GM20431 (cell line): ENCODE results near the gene GAS2L3.
"Not testable (repeated sequence)": the region's sequence is repeated elsewhere in the genome, so short reads cannot be mapped to it uniquely, and the experiment has no call there.

Source experiments
- in situ Hi-C: fragments of 300-500 bp; cut with MseI, MboI; formaldehyde crosslinking; loops from one replicate; pipeline ENCODE4 v1.15.0; 2020; ENCODE audit warnings: low sequenced_read_pairs; ENCODE audit not compliant: unreplicated experiment

Gene GAS2L3

GRCh38 chr12:100567945-100568344 is 5.5 kb upstream of the GAS2L3 start:
- in situ Hi-C loops = loop anchor here (25.0 kb wide), 1 partner anchor 331 kb away; no protein-coding TSS in a partner anchor

GRCh38 chr12:100572184-100572583 is 1.3 kb upstream of the GAS2L3 start:
- in situ Hi-C loops = loop anchor here (25.0 kb wide), 1 partner anchor 335 kb away; no protein-coding TSS in a partner anchor

DNA sequence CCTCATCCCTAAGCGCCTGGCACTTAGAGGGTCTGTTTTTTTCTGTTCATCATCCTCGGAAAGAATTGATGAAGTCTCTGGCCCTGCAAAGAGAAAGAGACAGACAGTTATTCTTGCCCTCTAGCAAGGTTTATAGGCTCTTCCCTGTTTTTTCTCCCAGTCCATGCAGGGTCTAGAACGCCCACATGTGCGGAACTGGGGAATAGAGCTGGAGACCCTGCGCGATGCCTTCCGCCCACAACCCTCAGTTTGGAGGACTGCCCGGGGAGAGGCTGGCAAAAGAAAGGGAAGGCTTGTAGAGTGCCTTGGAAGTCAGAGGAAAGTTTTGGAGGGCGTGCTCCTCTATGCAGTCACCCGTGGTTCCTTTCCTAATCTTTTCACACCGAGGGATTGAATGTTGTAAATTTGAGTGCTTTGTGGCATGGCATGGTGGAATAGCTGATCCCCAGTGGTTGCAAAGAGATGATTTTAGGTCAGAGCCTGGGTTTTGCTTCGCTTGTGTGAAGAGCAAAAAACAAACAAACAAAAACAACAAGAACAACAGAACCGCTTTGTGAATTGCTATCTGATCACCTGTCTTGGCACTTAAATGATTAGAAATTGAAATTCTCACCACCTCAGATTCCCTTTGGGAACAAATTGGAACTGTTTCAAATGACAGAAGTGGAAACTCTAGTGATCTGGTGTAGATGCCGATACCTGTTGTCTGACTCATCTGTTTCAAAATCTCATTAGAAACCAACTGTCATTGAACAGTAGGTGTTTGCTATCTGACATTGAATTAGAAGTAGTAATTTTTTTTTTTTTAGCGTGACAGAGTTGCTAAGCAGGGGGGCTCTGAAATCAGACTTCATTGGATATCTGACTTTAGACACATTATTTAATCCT is 947 bp downstream of the GAS2L3 start:
- in situ Hi-C loops = loop anchor here (25.0 kb wide), 1 partner anchor 337 kb away; no protein-coding TSS in a partner anchor

DNA sequence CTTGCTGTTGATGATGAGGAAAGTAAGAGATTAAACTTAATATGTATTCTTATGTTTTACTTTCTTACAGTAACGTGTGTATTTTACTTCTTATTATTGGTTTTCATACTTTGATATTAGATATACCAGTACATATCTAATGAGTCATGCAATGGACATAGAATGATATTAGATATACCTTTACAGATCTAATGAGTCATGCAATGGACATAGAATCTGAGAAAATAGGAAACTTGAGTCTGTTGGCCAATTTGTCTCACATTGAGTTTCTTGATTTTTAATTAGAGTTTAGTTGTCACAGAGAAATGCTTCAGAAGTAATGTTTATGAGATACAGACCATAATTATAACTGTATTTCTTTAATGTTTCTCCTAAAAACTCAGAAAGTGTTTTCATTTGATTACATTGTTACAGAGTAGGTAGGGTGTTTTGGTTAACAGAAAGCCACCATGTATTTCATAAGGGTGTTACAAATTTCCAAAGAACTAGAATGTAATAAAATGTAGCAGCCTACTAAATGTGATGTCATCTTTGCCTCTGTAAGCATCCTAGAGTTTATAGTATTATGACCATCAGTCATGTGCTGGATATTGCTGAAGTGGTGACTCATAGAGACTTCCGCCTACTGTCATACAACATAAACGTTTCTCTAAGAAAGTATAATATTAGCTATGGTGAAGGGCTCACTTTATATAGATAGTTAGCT is 3.0 kb downstream of the GAS2L3 start:
- in situ Hi-C loops = no loop called here

- in situ Hi-C loops = no loop called here
Measured at GRCh38 chr12:100578923-100579322, 5.4 kb downstream of the GAS2L3 start.

GRCh38 chr12:100579844-100580243 is 6.4 kb downstream of the GAS2L3 start:
- in situ Hi-C loops = no loop called here

DNA sequence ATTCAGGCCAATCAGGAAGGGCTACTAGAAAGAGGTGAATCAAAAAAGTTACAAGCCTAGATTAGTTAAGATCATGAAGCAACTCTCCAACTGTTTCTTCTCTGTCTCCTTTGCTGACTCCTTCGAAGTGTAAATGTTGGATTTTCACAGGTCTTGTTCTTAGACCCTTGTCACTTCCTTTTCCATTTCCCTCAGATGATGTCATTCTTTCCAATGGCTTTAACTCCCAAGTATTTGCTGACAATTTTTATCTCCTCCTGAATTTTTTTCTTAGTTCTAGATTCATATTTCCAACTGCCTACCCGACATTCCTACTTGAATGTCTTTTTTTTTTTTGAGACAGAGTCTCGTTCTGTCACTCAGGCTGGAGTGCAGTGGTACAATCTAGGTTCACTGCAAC is 10.8 kb downstream of the GAS2L3 start:
- in situ Hi-C loops = no loop called here

- in situ Hi-C loops = no loop called here
Measured at GRCh38 chr12:100591979-100592378, 18.5 kb downstream of the GAS2L3 start.

DNA sequence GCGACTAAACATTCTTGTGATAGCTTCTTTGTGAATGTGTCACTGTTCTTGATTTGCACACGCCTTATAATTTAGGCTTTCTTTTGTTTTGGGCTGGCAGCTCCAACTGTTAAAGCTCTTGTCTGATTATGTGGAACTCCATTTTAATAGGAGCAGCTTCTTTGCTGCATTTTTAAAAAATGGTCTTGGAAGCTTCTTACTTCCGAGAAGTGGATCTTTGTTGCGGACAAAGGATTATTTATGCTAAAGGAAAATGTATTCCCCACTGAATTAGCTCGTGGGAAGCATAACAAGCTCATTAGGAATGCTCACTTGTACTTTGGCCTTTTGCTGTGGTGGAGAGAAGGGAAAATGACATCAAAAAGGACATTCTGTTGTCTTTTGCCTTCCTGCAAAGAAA is 20.0 kb downstream of the GAS2L3 start:
- in situ Hi-C loops = no loop called here

DNA sequence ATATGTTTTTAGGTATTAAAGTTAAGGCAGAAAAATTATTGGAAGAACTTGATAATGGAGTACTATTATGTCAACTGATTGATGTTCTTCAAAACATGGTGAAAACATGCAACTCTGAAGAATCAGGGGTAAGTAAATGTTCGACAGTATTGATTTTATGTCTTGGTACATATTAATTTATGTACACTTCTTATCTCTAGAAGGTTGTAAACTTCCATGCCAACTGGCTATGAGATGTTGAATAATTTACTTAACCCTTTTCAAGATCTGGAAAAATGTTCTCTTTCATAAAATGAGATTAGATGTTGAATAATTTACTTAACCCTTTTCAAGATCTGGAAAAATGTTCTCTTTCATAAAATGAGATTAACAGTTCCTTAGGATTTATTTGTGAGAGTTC is 28.1 kb downstream of the GAS2L3 start:
- in situ Hi-C loops = no loop called here

DNA sequence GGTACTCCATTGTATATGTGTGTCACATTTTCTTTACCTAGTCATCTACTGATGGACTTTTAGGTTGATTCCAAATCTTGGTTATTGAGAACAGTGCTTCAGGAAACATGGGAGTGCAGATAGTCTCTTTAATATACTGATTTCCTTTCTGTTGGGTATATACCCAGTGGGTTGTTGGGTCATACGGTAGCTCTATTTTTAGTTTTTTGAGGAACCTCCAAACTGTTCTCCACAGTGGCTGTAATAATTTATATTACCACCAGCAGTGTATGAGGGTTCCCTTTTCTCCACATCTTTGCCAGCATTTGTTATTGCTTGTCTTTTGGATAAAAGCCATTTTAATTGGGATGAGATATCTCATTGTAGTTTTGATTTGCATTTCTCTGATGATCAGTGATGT is 29.5 kb downstream of the GAS2L3 start:
- in situ Hi-C loops = not testable (repeated sequence)

DNA sequence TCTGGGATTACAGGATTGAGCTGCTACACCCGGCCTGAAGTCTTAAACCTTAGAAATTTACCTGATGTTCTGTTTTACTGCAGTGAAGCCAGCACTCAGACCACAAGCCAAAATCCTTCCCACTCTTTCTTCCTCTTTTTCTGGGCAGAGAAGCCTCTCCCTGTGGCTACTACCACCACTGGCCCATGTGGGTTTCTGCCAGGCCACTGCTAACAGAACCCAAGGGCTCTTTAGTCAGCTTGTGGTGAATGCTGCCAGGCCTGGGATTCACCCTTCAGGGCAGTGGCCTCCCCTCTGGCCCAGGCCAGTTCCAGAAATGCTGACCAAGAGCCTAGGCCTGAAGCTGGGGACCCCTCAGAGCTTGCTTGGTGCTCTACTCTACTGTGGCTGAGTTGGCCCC is 35.3 kb downstream of the GAS2L3 start:
- in situ Hi-C loops = no loop called here

DNA sequence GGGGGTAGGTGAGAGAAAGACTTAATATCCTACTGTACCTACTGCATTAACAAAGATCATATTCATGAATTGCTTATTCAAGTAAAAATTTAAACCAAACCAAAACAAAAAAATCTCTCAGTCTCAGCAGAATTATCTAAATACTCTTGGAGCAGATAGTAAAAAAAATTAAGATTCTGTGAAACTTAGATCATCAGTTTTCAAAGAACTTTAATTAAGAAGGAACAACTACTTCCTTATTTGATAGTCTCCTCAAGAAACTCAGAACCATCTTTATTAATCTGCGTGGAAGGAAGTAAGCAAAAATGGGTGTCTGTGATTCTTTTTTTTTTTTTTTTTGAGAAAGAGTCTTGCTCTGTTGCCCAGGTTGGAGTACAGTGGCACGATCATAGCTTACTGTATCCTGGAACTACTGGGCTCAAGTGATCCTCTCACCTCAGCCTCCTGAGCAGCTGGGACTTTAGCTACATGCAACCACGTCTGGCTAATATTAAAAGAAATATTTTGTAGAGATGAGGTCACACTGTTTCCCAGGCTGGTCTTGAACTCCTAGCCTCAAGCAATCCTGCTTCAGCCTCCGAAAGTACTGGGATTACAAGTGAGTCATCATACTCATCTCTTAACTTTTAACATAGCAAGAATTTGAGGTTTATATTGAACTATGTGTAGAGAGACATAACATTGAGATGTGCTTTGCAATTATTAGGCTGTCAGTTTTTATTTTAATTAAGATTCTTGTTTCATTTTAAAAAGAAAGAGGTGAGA is 37.4 kb downstream of the GAS2L3 start:
- in situ Hi-C loops = no loop called here

DNA sequence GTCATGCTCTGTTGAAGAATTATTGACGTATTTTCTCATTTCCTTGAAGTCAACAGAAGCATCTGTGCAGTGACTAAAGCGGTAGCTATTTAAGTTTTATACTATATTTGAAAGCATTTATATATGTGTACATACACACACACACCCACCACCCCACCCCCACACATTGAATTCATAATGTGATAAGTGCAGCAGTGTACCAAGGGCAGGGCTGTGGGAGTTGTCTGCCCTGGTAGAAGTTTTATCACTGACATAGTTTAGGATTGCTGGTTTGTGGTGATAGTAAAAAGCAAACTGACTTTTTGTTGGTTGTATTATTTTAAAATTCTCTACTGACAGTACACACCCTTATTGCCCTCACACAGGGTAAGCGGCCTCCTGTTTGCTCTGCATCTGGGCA is 39.1 kb downstream of the GAS2L3 start:
- in situ Hi-C loops = no loop called here

DNA sequence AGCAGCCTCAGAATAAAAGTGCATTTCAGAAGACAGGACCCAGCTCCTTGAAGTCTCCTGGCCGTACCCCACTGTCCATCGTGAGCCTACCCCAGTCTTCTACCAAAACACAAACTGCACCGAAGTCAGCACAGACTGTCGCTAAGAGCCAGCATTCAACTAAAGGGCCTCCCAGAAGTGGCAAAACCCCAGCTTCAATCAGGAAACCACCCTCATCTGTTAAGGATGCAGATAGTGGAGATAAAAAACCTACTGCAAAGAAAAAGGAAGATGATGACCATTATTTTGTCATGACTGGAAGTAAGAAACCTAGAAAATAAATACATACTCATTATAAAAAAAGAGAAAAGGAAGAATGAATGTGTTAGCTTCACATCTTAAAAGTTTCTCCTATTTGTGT is 51.1 kb downstream of the GAS2L3 start:
- in situ Hi-C loops = no loop called here

DNA sequence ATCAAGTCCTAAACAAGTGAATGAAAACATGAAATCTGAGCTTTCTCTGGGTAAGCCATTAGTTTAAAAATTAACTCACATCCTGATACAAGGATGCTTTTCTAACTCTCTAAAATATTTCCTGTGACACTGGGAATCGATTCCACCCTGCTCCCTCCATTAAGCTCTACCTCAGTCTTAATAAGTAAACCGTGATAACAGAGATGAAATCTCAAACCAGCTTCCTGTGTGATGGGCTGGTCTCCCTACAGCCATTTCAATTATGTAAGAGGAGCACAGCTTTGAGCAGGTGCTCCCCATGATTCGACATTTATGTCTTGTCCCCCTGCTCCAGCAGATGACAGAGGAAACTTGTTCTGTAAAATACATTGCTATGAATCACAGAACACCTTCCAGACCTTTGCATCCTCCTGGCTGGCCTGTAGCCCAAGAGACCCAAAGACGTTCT is 59.0 kb downstream of the GAS2L3 start:
- in situ Hi-C loops = no loop called here

GRCh38 chr12:100633082-100633785 is 59.8 kb downstream of the GAS2L3 start:
- in situ Hi-C loops = not testable (repeated sequence)

DNA sequence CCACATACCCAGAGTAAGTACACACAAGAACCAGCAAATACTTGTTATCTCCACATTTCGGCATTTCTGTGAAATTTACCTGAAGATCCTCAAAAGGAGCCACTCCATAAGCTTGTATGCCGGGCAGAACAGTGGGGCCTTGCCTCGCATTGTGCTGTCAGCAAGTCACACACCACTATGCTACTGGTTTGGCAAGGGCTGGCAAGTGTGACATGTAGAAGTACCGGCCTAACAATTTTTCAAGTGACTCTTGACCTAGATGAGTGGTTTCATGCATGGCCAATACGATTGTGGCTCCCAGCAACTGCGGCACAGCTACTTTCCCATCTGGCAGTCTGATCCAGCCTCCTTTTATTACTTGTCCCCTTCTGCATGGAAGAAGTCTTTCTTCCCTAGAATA is 69.8 kb downstream of the GAS2L3 start:
- in situ Hi-C loops = no loop called here

DNA sequence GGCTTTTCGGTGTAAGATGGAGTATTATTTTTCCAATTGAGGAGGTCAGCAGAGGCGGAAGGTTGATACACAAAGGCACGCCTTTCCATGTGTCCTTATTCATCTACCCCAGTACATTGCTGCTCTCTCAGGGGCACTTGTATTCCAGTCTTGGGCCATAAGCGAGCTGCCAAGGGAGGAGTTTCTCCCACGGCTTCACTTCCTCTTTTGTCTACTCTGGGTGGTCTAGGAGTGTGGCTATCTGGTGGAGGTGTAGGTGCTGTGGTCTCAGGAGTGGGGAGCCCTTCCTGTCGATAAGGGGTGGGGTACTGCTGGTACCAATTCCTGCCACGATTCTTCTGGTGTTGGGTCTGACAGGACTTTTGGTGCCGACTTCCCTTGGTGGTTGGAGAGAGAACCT is 73.4 kb downstream of the GAS2L3 start:
- in situ Hi-C loops = no loop called here

DNA sequence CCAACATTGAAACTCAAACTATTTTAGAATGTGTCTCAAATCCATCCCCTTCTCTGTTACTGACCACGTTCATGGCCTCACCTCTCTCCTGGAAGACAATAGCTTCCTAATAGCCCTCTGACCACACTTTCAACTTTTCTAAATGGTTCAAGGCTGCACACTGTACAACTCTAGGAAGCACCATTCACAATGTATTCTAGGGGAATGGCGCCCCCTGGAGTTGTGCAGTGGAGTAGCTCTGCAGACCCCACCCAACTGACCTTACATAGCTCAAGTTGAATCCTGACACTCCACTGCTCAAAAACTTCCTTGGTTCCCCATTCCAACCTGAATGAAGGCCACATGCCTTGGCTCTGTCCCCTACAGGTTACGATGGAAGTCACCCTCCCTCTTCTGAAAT is 77.6 kb downstream of the GAS2L3 start:
- in situ Hi-C loops = no loop called here
